H9 (cell line): Measurements from ENCODE around the gene SEMA6A. TPM values are rescaled to one million over a fixed set of nuclear protein-coding genes. Genes with fewer than 3 reads are reported as not detected.

Experiments used
- DNase-seq: peaks from one replicate; pipeline ENCODE4 v3.0.0-alpha.2; 2017
- H2AFZ ChIP-seq: one replicate; pipeline ENCODE4 v1.6.1; 2013; ENCODE audit warnings: mild to moderate bottlenecking, low read length, control low read depth, moderate library complexity
- H2AK5ac ChIP-seq: 2 replicates; pipeline ENCODE4 v1.6.1; 2013; ENCODE audit warnings: low read length, control low read depth, mixed read lengths; ENCODE audit not compliant: insufficient read length
- H2BK120ac ChIP-seq: one replicate; pipeline ENCODE4 v1.6.1; 2013; ENCODE audit warnings: low read depth, mild to moderate bottlenecking, low read length, control low read depth, inconsistent platforms; ENCODE audit not compliant: poor library complexity, severe bottlenecking
- H2BK12ac ChIP-seq: 2 replicates; pipeline ENCODE4 v1.6.1; 2013; ENCODE audit warnings: low read length, control low read depth, mixed read lengths, low read depth; ENCODE audit not compliant: insufficient read length
- H2BK15ac ChIP-seq: 2 replicates; pipeline ENCODE4 v1.6.1; 2013; ENCODE audit warnings: low read depth, low read length, control low read depth
- H2BK20ac ChIP-seq: one replicate; pipeline ENCODE4 v1.6.1; 2013; ENCODE audit warnings: low read depth, mild to moderate bottlenecking, low read length, control low read depth, inconsistent platforms; ENCODE audit not compliant: poor library complexity, severe bottlenecking
- H2BK5ac ChIP-seq: 2 replicates; pipeline ENCODE4 v1.6.1; 2013; ENCODE audit warnings: low read length, control low read depth, mixed read lengths; ENCODE audit not compliant: insufficient read length
- H3K14ac ChIP-seq: 2 replicates; pipeline ENCODE4 v1.6.1; 2013; ENCODE audit warnings: low read length, control low read depth; ENCODE audit not compliant: insufficient read depth
- H3K18ac ChIP-seq: 2 replicates; pipeline ENCODE4 v1.6.1; 2013; ENCODE audit warnings: low read depth, mild to moderate bottlenecking, mixed read lengths, low read length, control low read depth; ENCODE audit not compliant: insufficient read length
- H3K23ac ChIP-seq: 2 replicates; pipeline ENCODE4 v1.6.1; 2013; ENCODE audit warnings: low read length, control low read depth, mixed read lengths, low read depth; ENCODE audit not compliant: insufficient read length
- H3K23me2 ChIP-seq: 2 replicates; pipeline ENCODE4 v1.6.1; 2013; ENCODE audit warnings: low read depth, mild to moderate bottlenecking, mixed read lengths, low read length, control low read depth; ENCODE audit not compliant: insufficient read length, poor library complexity, severe bottlenecking
- H3K27ac ChIP-seq: 2 replicates; pipeline ENCODE4 v1.5.1; 2013; ENCODE audit warnings: low read length, control low read depth, mixed read lengths, low read depth; ENCODE audit not compliant: insufficient read length
- H3K27me3 ChIP-seq: 2 replicates; pipeline ENCODE4 v1.6.1; 2013; ENCODE audit warnings: low read length, control low read depth, inconsistent platforms; ENCODE audit not compliant: insufficient read depth
- H3K4ac ChIP-seq: 2 replicates; pipeline ENCODE4 v1.6.1; 2013; ENCODE audit warnings: low read depth, mild to moderate bottlenecking, control low read depth, inconsistent platforms, low read length, moderate library complexity
- H3K4me1 ChIP-seq: 2 replicates; pipeline ENCODE4 v1.6.1; 2013; ENCODE audit warnings: low read length, control low read depth, inconsistent platforms; ENCODE audit not compliant: insufficient read depth
- H3K4me2 ChIP-seq: 2 replicates; pipeline ENCODE4 v1.6.1; 2013; ENCODE audit warnings: low read length, control low read depth, mixed read lengths; ENCODE audit not compliant: insufficient read length, insufficient read depth
- H3K56ac ChIP-seq: 2 replicates; pipeline ENCODE4 v1.6.1; 2013; ENCODE audit warnings: low read depth, mild to moderate bottlenecking, mixed read lengths, low read length, control low read depth; ENCODE audit not compliant: insufficient read length
- H3K79me1 ChIP-seq: 2 replicates; pipeline ENCODE4 v1.6.1; 2013; ENCODE audit warnings: low read depth, mild to moderate bottlenecking, moderate library complexity, low read length, control low read depth, inconsistent platforms; ENCODE audit not compliant: insufficient read depth, poor library complexity, severe bottlenecking
- H3K79me2 ChIP-seq: 2 replicates; pipeline ENCODE4 v1.6.1; 2013; ENCODE audit warnings: low read length, control low read depth, inconsistent platforms; ENCODE audit not compliant: insufficient read depth
- H3K9ac ChIP-seq: 2 replicates; pipeline ENCODE4 v1.6.1; 2013; ENCODE audit warnings: low read length, control low read depth, mixed read lengths; ENCODE audit not compliant: insufficient read length; ENCODE audit errors: extremely low read depth
- H3K9me3 ChIP-seq: one replicate; pipeline ENCODE4 v1.6.1; 2013; ENCODE audit warnings: low read depth, low read length, inconsistent platforms; ENCODE audit not compliant: control insufficient read depth
- H3T11ph ChIP-seq: one replicate; pipeline ENCODE4 v1.6.1; 2013; ENCODE audit warnings: mild to moderate bottlenecking, low read length, control low read depth, inconsistent platforms
- H4K20me1 ChIP-seq: one replicate; pipeline ENCODE4 v1.6.1; 2013; ENCODE audit not compliant: control insufficient read depth, insufficient read length, insufficient read depth
- H4K5ac ChIP-seq: 2 replicates; pipeline ENCODE4 v1.6.1; 2013; ENCODE audit warnings: low read depth, mild to moderate bottlenecking, mixed read lengths, low read length, control low read depth; ENCODE audit not compliant: insufficient read length
- H4K8ac ChIP-seq: replicated peaks from 2 replicates; pipeline ENCODE4 v1.6.1; 2013; ENCODE audit warnings: low read length, control low read depth, mixed read lengths, low read depth; ENCODE audit not compliant: insufficient read length
- H4K91ac ChIP-seq: 2 replicates; pipeline ENCODE4 v1.6.1; 2013; ENCODE audit warnings: low read depth, mild to moderate bottlenecking, moderate library complexity, mixed read lengths, low read length, control low read depth; ENCODE audit not compliant: insufficient read length
- H3K27ac Mint-ChIP-seq, 3 experiments: 2 replicates in 2 of 3; 3 replicates in 1 of 3; pipeline ENCODE4 v1.8.0; 2020 to 2021; ENCODE audit warnings: mixed read lengths in 3 of 3, mild to moderate bottlenecking in 1 of 3, moderate library complexity in 1 of 3
- H3K27me3 Mint-ChIP-seq: 2 replicates; pipeline ENCODE4 v1.8.0; 2021; ENCODE audit warnings: low read depth, mild to moderate bottlenecking, moderate library complexity, mixed read lengths
- H3K36me3 Mint-ChIP-seq, 3 experiments: 2 replicates in 2 of 3; 3 replicates in 1 of 3; pipeline ENCODE4 v1.8.0; 2020 to 2021; ENCODE audit warnings: low read depth in 3 of 3, mixed read lengths in 3 of 3; ENCODE audit not compliant: insufficient read depth in 1 of 3
- H3K4me1 Mint-ChIP-seq, 2 experiments: 2 replicates each; pipeline ENCODE4 v1.8.0; 2020; ENCODE audit warnings: mixed read lengths in 2 of 2
- H3K4me3 Mint-ChIP-seq, 2 experiments: 2 replicates in 1 of 2; 3 replicates in 1 of 2; pipeline ENCODE4 v1.8.0; 2020 to 2021; ENCODE audit warnings: mild to moderate bottlenecking in 2 of 2, mixed read lengths in 2 of 2, moderate library complexity in 1 of 2
- H3K9me3 Mint-ChIP-seq, 2 experiments: 2 replicates in 1 of 2; 3 replicates in 1 of 2; pipeline ENCODE4 v1.8.0; 2020; ENCODE audit warnings: mild to moderate bottlenecking in 2 of 2, mixed read lengths in 2 of 2, moderate library complexity in 1 of 2
- WGBS: extraction: QIAGEN DNeasy Blood & Tissue Kit; methylation state at CpG from one replicate; pipeline ENCODE4 v1.1.7; 2013; ENCODE audit warnings: missing lambda C conversion rate, low lambda C conversion rate, mixed read lengths; ENCODE audit not compliant: insufficient read length; ENCODE audit errors: extremely low coverage; 5-methylcytosine and 5-hydroxymethylcytosine counted together
- total RNA-seq: library from RNA; stranded (reverse); gene quantifications from 2 replicates; pipeline ENCODE4 v1.2.1, GENCODE V29; 2021
- TF ChIP-seq, protein P1 (sequence below): fragments of 200-600 bp; sonication (generic); conservative IDR thresholded peaks from 3 replicates; pipeline ENCODE4 v1.8.0; 2021; ENCODE audit warnings: antibody characterized with exemption, mild to moderate bottlenecking

SEMA6A gene
- total RNA-seq, 1 experiment from 2014 or later, result 354 TPM

DNA sequence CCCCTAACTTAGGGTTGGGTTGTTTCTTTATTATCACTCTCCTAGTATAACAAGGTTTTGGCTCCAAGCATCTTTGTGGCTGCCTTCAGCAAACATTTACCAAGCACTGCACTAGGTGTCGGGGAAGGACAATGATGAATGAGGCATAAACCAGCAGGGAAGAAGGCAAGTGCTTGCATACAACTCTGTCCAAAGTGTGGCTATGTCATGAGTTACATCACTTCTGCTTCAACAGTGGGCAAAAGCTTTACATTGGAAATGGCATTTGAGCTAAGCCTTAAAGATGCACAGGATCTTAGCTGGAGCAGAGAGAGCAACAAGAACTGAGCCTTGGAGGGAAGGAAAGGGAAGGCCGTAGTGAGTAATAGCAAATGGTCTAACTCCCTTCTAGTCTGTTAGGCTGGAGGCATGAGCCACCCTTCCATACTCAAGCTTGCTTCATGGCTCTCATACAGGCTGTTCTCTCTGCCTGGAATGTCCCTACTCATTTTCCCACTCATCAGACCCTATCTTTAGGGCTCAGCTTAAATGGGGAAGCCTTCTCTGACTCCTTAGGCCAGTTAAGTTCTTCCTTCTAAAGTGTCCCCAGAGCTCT, 121.8 kb downstream of the SEMA6A start:
- H3K4me2 ChIP-seq, result no peak overlapping the region
- H3K27me3 Mint-ChIP-seq, result 0 out of 2 replicates have a peak, but pooled peaks cover 1% of the 10 kb centered on the region
- peaks cover 7 to 73% (median 39%) of the 10 kb centered on the region in 3 experiments; a peak in 6 of 7 replicates for H3K36me3 Mint-ChIP-seq
- no peak overlapping the region for H3K23ac ChIP-seq
- H2BK15ac ChIP-seq, result no peak overlapping the region
- H3K4me3 Mint-ChIP-seq, result no peak overlapping the region
- H3K23me2 ChIP-seq, result no peaks in the 10 kb centered on the region
- H3K18ac ChIP-seq, result no peak overlapping the region
- no peak overlapping the region for H2AK5ac ChIP-seq
- no peak overlapping the region for H2BK12ac ChIP-seq
- no peak overlapping the region for H3K4ac ChIP-seq
- no peak for DNase-seq
- no peak overlapping the region for H4K91ac ChIP-seq
- H3K27ac Mint-ChIP-seq, result peak overlapping the region in 2 of 3 experiments; percentile 46 to 72; a peak in 3 of 7 replicates
- no peaks in the 10 kb centered on the region for H3K79me1 ChIP-seq
- H2BK120ac ChIP-seq, result no peak overlapping the region
- TF ChIP-seq, protein P1, sequence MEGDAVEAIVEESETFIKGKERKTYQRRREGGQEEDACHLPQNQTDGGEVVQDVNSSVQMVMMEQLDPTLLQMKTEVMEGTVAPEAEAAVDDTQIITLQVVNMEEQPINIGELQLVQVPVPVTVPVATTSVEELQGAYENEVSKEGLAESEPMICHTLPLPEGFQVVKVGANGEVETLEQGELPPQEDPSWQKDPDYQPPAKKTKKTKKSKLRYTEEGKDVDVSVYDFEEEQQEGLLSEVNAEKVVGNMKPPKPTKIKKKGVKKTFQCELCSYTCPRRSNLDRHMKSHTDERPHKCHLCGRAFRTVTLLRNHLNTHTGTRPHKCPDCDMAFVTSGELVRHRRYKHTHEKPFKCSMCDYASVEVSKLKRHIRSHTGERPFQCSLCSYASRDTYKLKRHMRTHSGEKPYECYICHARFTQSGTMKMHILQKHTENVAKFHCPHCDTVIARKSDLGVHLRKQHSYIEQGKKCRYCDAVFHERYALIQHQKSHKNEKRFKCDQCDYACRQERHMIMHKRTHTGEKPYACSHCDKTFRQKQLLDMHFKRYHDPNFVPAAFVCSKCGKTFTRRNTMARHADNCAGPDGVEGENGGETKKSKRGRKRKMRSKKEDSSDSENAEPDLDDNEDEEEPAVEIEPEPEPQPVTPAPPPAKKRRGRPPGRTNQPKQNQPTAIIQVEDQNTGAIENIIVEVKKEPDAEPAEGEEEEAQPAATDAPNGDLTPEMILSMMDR, result no peak
- H4K8ac ChIP-seq, result no peak overlapping the region
- H3K79me2 ChIP-seq, result no peaks in the 10 kb centered on the region
- H3K9me3 Mint-ChIP-seq, result no peaks in the 10 kb centered on the region
- H2BK5ac ChIP-seq, result no peak overlapping the region
- no peak overlapping the region for H2BK20ac ChIP-seq
- H4K20me1 ChIP-seq, result no peaks in the 10 kb centered on the region
- H2AFZ ChIP-seq, result no peak overlapping the region
- no CpG with 5 or more reads among the region's 2 CpGs for WGBS
- peaks cover 11% of the 10 kb centered on the region; the same call in 1 of the 2 replicates for H3K4me1 ChIP-seq
- no peak overlapping the region for H3T11ph ChIP-seq
- H3K56ac ChIP-seq, result no peak overlapping the region
- no peak overlapping the region for H3K14ac ChIP-seq
- no peak overlapping the region for H4K5ac ChIP-seq
- peaks cover 51 to 58% of the 10 kb centered on the region in 2 experiments for H3K4me1 Mint-ChIP-seq
- H3K9ac ChIP-seq, result no peak overlapping the region
- no peaks in the 10 kb centered on the region for H3K27me3 ChIP-seq
- H3K9me3 ChIP-seq, result no peaks in the 10 kb centered on the region
- no peak overlapping the region for H3K27ac ChIP-seq
